ENCODE data around the gene SMARCAD1.

SMARCAD1 gene

DNA sequence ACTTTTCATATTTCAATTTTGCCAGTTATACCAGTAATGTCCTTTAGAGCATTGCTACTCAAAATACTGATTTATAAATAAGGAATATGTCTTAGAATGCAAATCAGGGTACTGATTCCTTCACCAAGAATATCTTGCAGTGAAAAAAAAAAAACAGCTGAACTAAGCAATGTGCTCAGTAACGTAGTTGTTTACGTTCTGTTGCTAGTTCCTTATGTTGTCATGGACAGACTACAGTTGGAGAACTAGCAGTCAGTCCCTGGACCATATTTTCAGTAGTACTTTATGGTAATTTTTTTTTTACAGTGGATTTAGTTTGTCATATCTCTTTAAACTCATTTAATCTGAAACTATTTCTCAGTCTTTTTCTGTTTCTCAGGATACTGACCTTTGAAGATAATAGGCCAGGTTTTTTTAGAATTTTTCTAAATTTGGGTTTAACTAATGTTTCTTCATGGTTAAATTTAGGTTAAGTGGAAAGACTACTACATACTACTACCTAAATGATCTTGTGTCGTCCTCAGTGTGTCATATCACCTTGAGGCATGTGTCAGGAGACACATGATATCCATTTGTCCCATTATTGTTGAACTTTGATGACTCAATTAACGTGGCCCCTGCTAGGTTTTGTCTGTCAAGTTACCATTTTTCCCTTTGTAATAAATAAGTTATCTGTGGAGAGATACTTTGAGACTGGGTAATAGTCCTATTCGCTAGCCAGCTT is 21.0 kb downstream of the SMARCAD1 start:
- Histone ChIP-seq H3K27ac (no peak overlapping the region), H3K4me3 (no peak overlapping the region)
- TF ChIP-seq CTCF (IDR thresholded peaks at IDR 0.05) = no peak
- DNase-seq (ENCODE audit: low spot score) = no peak

- no peak overlapping the region for H3K4me3 ChIP-seq
- no peak for DNase-seq (ENCODE audit: low spot score)
- no peak overlapping the region for H3K27ac ChIP-seq
- TF ChIP-seq CTCF (IDR thresholded peaks at IDR 0.05) = no peak
These were observed 24.9 kb downstream of the SMARCAD1 start for GRCh38 chr4:94232519-94232918.

GRCh38 chr4:94235825-94236224 is 28.2 kb downstream of the SMARCAD1 start:
- no peak overlapping the region for H3K27ac ChIP-seq
- DNase-seq (ENCODE audit: low spot score) = no peak
- no peak for TF ChIP-seq CTCF (IDR thresholded peaks at IDR 0.05)

DNA sequence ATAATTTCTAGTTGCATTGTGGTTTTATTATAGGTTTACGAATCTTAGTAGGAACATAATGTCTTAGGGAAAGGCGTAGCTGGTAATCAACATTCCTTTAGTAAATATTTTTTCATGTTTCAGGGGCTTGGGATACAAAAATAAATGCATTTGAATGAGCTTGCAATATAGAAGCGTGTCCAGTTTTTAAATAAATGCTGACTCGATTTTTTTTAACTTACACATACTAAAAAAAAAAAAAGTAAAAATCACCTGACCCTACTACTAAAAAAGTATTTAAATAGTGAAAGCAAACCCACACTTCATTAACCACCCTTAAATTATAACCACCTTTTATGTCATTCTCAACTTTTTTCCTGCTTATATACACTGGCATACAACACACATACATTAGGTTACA is 29.6 kb downstream of the SMARCAD1 start:
- no peak for TF ChIP-seq CTCF (IDR thresholded peaks at IDR 0.05)
- no peak overlapping the region for H3K4me3 ChIP-seq
- H3K27ac ChIP-seq = no peak overlapping the region
- no peak for DNase-seq (ENCODE audit: low spot score)

More at GRCh38 chr4:94235825-94236224, 28.2 kb downstream of the SMARCAD1 start:
- H3K4me3 ChIP-seq = no peak overlapping the region

GRCh38 chr4:94238160-94238559 is 30.5 kb downstream of the SMARCAD1 start:
- no peak for DNase-seq (ENCODE audit: low spot score)
- H3K27ac ChIP-seq = no peak overlapping the region
- TF ChIP-seq CTCF (IDR thresholded peaks at IDR 0.05) = no peak
- no peak overlapping the region for H3K4me3 ChIP-seq

- TF ChIP-seq CTCF (IDR thresholded peaks at IDR 0.05) = no peak
- Histone ChIP-seq H3K4me3 (no peak overlapping the region), H3K27ac (no peak overlapping the region)
- no peak for DNase-seq (ENCODE audit: low spot score)
These were observed 32.7 kb downstream of the SMARCAD1 start for GRCh38 chr4:94240384-94240783.

DNA sequence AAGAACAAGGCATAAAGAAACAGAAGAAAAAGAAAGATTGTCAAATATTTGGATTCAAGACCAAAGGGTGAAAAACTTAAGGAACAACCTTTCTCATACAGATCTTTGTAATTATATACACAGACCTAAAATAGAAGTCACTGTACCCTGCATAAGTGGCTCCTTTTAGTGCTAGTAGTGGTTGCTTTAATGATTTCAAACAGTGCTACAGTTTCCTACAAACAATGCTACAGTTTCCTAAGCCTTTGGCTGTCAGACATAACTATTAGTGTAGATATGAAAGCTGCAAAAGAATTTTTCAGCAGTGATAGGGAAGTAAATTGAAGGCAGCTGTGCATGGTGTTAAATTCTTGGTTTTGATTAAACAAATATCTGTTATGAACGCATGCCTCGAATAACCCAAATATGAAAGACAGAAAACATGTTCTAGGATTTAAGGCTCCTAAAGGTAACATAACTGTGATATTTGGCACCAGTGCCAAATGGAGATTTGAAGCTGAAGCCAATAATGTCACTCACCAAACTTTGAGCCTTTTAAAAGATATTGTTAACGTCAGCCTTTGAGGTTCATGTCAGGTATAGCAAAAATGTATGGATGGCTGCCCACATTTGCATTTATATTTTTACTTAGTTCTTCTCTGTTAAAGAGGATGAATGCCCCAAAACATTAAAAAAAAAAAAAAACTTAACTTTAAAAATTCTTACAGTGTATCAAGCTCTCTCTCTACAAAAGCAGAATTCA is 36.6 kb downstream of the SMARCAD1 start:
- no peak for TF ChIP-seq CTCF (IDR thresholded peaks at IDR 0.05)
- Histone ChIP-seq H3K27ac (no peak overlapping the region), H3K4me3 (no peak overlapping the region)
- no peak for DNase-seq (ENCODE audit: low spot score)
